Endothelial cell of umbilical vein (primary cell): ENCODE data around the gene GPRIN1. TPM values are rescaled to one million over a fixed set of nuclear protein-coding genes. Genes with fewer than 3 reads are reported as not detected.

Source experiments
- BruUV-seq: library from RNA; stranded (reverse); fragments of 400-500 nt; replicated peaks from 2 replicates; lab custom pipeline; 2021; lab: Mats Ljungman, UMichigan
- CTCF ChIA-PET: fragments of 300-600, 350-600 bp; sonication (Branson Sonifier 250); formaldehyde crosslinking; loops from one replicate; lab custom pipeline; 2021; ENCODE audit warnings: antibody characterized with exemption, inconsistent platforms; lab: Charles Lee
- POLR2A ChIA-PET: fragments of 300-600, 350-600 bp; sonication (Branson Sonifier 250); formaldehyde crosslinking; loops from one replicate; lab custom pipeline; 2021; ENCODE audit warnings: antibody characterized with exemption, inconsistent platforms; lab: Charles Lee
- DNase-seq: peaks from one replicate; pipeline ENCODE4 v3.0.0-alpha.2; 2011; ENCODE audit warnings: low read depth, low spot score
- FAIRE-seq: peaks from 2 replicates; lab custom pipeline; 2011; peaks lifted over from hg19 to GRCh38; lab: Jason Lieb, UNC
- H2AFZ ChIP-seq: 2 replicates; pipeline ENCODE4 v1.6.0; 2012; ENCODE audit warnings: low read depth, low read length, control low read depth, inconsistent platforms
- H3K27ac ChIP-seq: 2 replicates; pipeline ENCODE4 v1.5.1; 2011; ENCODE audit warnings: low read depth, mild to moderate bottlenecking, control low read depth, low read length, moderate library complexity; ENCODE audit not compliant: insufficient read depth
- H3K27me3 ChIP-seq, 2 experiments: 2 replicates each; pipeline versions ENCODE4 v1.6.0 to v1.6.1; 2011; ENCODE audit warnings: low read length in 2 of 2, mixed read lengths in 1 of 2; ENCODE audit not compliant: control insufficient read depth in 2 of 2, insufficient read depth in 2 of 2
- H3K36me3 ChIP-seq, 2 experiments: 2 replicates in 1 of 2; 3 replicates in 1 of 2; pipeline ENCODE4 v1.5.1; 2011; ENCODE audit warnings: low read length in 2 of 2, mild to moderate bottlenecking in 1 of 2, moderate library complexity in 1 of 2; ENCODE audit not compliant: control insufficient read depth in 2 of 2, insufficient read depth in 2 of 2; ENCODE audit errors: extremely low read depth in 1 of 2
- H3K4me1 ChIP-seq: 3 replicates; pipeline ENCODE4 v1.5.1; 2011; ENCODE audit warnings: mild to moderate bottlenecking, low read length; ENCODE audit not compliant: control insufficient read depth, insufficient read depth; ENCODE audit errors: extremely low read depth
- H3K4me2 ChIP-seq: 2 replicates; pipeline ENCODE4 v1.6.1; 2011; ENCODE audit warnings: low read length, control low read depth, mixed read lengths; ENCODE audit not compliant: insufficient read depth
- H3K4me3 ChIP-seq, 3 experiments: fragments of 200-600 bp in 1 of 3; sonication (generic), shearing (Covaris generic) in 1 of 3; replicated peaks in 1 of 3; 2 replicates each; pipeline ENCODE4 v1.5.1; 2011 to 2016; ENCODE audit warnings: control low read depth in 3 of 3, low read length in 3 of 3, mild to moderate bottlenecking in 2 of 3, inconsistent platforms in 1 of 3, low read depth in 1 of 3, moderate library complexity in 1 of 3; ENCODE audit not compliant: insufficient read depth in 1 of 3
- H3K79me2 ChIP-seq: 2 replicates; pipeline ENCODE4 v1.6.0; 2012; ENCODE audit warnings: low read length, inconsistent platforms; ENCODE audit not compliant: control insufficient read depth, insufficient read depth
- H3K9ac ChIP-seq: replicated peaks from 2 replicates; pipeline ENCODE3; 2011; ENCODE audit warnings: low read length, control low read depth; ENCODE audit not compliant: insufficient read depth; ENCODE audit errors: extremely low read depth
- H3K9me1 ChIP-seq: replicated peaks from 3 replicates; pipeline ENCODE4 v1.6.0; 2011; ENCODE audit warnings: mild to moderate bottlenecking, low read length; ENCODE audit not compliant: control insufficient read depth, insufficient read depth; ENCODE audit errors: extremely low read depth
- H3K9me3 ChIP-seq: replicated peaks from 2 replicates; pipeline ENCODE4 v1.5.1; 2012; ENCODE audit warnings: low read length, inconsistent platforms; ENCODE audit not compliant: control insufficient read depth, insufficient read depth
- H4K20me1 ChIP-seq: replicated peaks from 2 replicates; pipeline ENCODE3; 2011; ENCODE audit warnings: mild to moderate bottlenecking, low read length; ENCODE audit not compliant: control insufficient read depth, insufficient read depth; ENCODE audit errors: extremely low read depth
- EZH2 ChIP-seq: IDR thresholded peaks from 2 replicates; pipeline ENCODE4 v1.6.1; 2012; ENCODE audit warnings: borderline replicate concordance, low read depth, mild to moderate bottlenecking, moderate library complexity, low read length, inconsistent platforms; ENCODE audit not compliant: severe bottlenecking
- FOS ChIP-seq: IDR thresholded peaks from 2 replicates; pipeline ENCODE4 v1.6.1; 2011; ENCODE audit warnings: mild to moderate bottlenecking, low read length, moderate library complexity, borderline replicate concordance; ENCODE audit not compliant: insufficient read depth
- GATA2 ChIP-seq: IDR thresholded peaks from 2 replicates; pipeline ENCODE4 v1.7.0; 2011; ENCODE audit warnings: low read depth, mild to moderate bottlenecking, moderate library complexity, mixed read lengths, low read length; ENCODE audit not compliant: insufficient read length, insufficient read depth
- JUN ChIP-seq: IDR thresholded peaks from 2 replicates; pipeline ENCODE4 v1.6.1; 2011; ENCODE audit warnings: borderline replicate concordance, low read depth; ENCODE audit not compliant: insufficient read length, insufficient read depth
- MYC ChIP-seq: IDR thresholded peaks from one replicate; pipeline ENCODE4 v1.6.1; 2011; ENCODE audit warnings: mild to moderate bottlenecking, low read depth, low read length
- POLR2A ChIP-seq: IDR thresholded peaks from 2 replicates; pipeline ENCODE4 v1.6.1; 2012; ENCODE audit warnings: low read depth, mild to moderate bottlenecking, control low read depth, low read length
- POLR2AphosphoS5 ChIP-seq: IDR thresholded peaks from 2 replicates; pipeline ENCODE4 v1.6.1; 2012; ENCODE audit warnings: low read depth, mild to moderate bottlenecking, control low read depth, low read length, moderate library complexity; ENCODE audit not compliant: insufficient read depth
- dilution Hi-C: fragments of 300-500 bp; cut with MboI; formaldehyde crosslinking; loops from one replicate; pipeline ENCODE4 v1.15.0; 2019; ENCODE audit warnings: low sequenced_read_pairs; ENCODE audit not compliant: extremely low pct_ligation_motif_present
- intact Hi-C: fragments of 100-400 bp; cut with micrococcal nuclease; formaldehyde crosslinking; loops from one replicate; pipeline ENCODE4 v1.10.0; 2022
- polyA plus RNA-seq, 4 experiments: library from polyadenylated mRNA; depleted of rRNA in 3 of 4; stranded (reverse) in 3 of 4; unstranded in 1 of 4; fragments of >200 nt; gene quantifications; 2 replicates each; pipeline versions ENCODE4 v1.2.1 to v1.2.3, GENCODE V29; 2011 to 2012; ENCODE audit warnings: missing spikeins in 1 of 4
- total RNA-seq: library from RNA; stranded (reverse); gene quantifications from 2 replicates; pipeline ENCODE4 v1.2.3, GENCODE V29; 2021
- TF ChIP-seq, protein P1 (sequence below), 2 donors: IDR thresholded peaks; 1 replicate in 1 of 2; 2 replicates in 1 of 2; pipeline ENCODE4 v1.5.1; 2011; ENCODE audit warnings: low read length in 2 of 2, mild to moderate bottlenecking in 2 of 2, moderate library complexity in 2 of 2, control low read depth in 1 of 2, inconsistent platforms in 1 of 2, low read depth in 1 of 2; ENCODE audit not compliant: insufficient read depth in 1 of 2; ENCODE audit errors: extremely low read depth in 1 of 2
- TF ChIP-seq, protein P2 (sequence below): IDR thresholded peaks from 2 replicates; pipeline ENCODE4 v1.6.1; 2011; ENCODE audit not compliant: insufficient read depth, insufficient read length

Gene GPRIN1
- total and polyA plus RNA-seq, 2 donors (not counting 3 experiments of a cell fraction or from before 2014, with no cell fraction given) = 2.4 to 10.4 TPM

DNA sequence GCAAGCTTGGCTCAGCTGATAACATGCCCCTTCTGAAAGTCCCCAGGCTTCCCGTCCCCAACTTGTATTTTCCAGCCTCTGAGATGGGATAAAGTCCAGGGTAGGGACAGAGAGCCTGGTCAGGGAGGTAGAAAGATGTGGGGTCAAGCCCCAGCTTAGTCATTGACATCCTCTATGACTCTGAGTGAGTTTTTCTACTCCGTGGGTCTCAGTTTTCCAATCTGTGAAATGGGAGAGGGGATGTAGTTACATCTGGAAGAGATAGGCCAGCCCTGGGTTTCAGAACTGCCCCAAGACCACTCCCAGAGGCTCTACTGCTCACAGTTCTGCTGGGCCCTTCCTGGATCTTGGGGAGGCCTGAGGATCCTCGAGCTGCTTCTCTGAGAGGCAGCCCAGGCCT is 3.1 kb downstream of the GPRIN1 start:
- Histone ChIP-seq H3K9me3 (no peaks in the 10 kb centered on the region), H3K4me2 (no peak overlapping the region), H3K9ac (no peak overlapping the region), H3K4me3 (no peak overlapping the region), H3K9me1 (no peaks in the 10 kb centered on the region), H3K79me2 (no peaks in the 10 kb centered on the region), H3K27ac (no peak overlapping the region), H3K36me3 (no peaks in the 10 kb centered on the region), H3K27me3 (no peaks in the 10 kb centered on the region), H4K20me1 (no peaks in the 10 kb centered on the region), H2AFZ (no peak overlapping the region), H3K4me1 (peaks cover 2% of the 10 kb centered on the region)
- dilution Hi-C loops (no loop called here), intact Hi-C loops (no loop called here)
- ChIA-PET POLR2A (no interaction called here), CTCF (interaction anchor here (1.3 to 1.4 kb wide), 2 partner anchors 10 to 239 kb away, joined by 3 read pairs; no protein-coding TSS in a partner anchor)
- TF ChIP-seq MYC = no peak
- TF ChIP-seq, protein P1, sequence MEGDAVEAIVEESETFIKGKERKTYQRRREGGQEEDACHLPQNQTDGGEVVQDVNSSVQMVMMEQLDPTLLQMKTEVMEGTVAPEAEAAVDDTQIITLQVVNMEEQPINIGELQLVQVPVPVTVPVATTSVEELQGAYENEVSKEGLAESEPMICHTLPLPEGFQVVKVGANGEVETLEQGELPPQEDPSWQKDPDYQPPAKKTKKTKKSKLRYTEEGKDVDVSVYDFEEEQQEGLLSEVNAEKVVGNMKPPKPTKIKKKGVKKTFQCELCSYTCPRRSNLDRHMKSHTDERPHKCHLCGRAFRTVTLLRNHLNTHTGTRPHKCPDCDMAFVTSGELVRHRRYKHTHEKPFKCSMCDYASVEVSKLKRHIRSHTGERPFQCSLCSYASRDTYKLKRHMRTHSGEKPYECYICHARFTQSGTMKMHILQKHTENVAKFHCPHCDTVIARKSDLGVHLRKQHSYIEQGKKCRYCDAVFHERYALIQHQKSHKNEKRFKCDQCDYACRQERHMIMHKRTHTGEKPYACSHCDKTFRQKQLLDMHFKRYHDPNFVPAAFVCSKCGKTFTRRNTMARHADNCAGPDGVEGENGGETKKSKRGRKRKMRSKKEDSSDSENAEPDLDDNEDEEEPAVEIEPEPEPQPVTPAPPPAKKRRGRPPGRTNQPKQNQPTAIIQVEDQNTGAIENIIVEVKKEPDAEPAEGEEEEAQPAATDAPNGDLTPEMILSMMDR (IDR thresholded peaks at IDR 0.05; ENCODE audit: extremely low read depth in 1 of 2, insufficient read depth in 1 of 2, low read depth in 1 of 2, low read length in 2 of 2) = no peak
- TF ChIP-seq POLR2A = no peak
- no peak for TF ChIP-seq POLR2AphosphoS5
- TF ChIP-seq EZH2 = no peak
- no peak for TF ChIP-seq GATA2
- TF ChIP-seq, protein P2, sequence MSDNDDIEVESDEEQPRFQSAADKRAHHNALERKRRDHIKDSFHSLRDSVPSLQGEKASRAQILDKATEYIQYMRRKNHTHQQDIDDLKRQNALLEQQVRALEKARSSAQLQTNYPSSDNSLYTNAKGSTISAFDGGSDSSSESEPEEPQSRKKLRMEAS = no peak
- TF ChIP-seq FOS = no peak
- TF ChIP-seq JUN = no peak
- BruUV-seq = no TSS peak
- FAIRE-seq (no peak), DNase-seq (no peak)
